Breast epithelium (tissue), 3 donors: Measurements from ENCODE around the gene CCDC14.
A peak's percentile ranks its signal among the peaks of the same experiment; 100 is the strongest.
"Not testable (repeated sequence)": the region's sequence is repeated elsewhere in the genome, so short reads cannot be mapped to it uniquely, and the experiment has no call there.

Experiments
- POLR2A ChIP-seq: fragments of 450-650 bp; IDR thresholded peaks from one replicate; pipeline ENCODE4 v1.6.1; 2016; ENCODE audit warnings: antibody characterized with exemption, mild to moderate bottlenecking, moderate library complexity
- POLR2AphosphoS5 ChIP-seq, 3 donors: sonication (generic); formaldehyde crosslinking; IDR thresholded peaks; one replicate each; pipeline ENCODE4 v1.6.1; 2017; ENCODE audit warnings: antibody characterized with exemption in 3 of 3
- TF ChIP-seq, protein P1 (sequence below), 3 donors: fragments of 450-650 bp; IDR thresholded peaks; one replicate each; pipeline ENCODE4 v1.5.1; 2016 to 2017; ENCODE audit warnings: antibody characterized with exemption in 3 of 3, mild to moderate bottlenecking in 3 of 3, moderate library complexity in 3 of 3

DNA sequence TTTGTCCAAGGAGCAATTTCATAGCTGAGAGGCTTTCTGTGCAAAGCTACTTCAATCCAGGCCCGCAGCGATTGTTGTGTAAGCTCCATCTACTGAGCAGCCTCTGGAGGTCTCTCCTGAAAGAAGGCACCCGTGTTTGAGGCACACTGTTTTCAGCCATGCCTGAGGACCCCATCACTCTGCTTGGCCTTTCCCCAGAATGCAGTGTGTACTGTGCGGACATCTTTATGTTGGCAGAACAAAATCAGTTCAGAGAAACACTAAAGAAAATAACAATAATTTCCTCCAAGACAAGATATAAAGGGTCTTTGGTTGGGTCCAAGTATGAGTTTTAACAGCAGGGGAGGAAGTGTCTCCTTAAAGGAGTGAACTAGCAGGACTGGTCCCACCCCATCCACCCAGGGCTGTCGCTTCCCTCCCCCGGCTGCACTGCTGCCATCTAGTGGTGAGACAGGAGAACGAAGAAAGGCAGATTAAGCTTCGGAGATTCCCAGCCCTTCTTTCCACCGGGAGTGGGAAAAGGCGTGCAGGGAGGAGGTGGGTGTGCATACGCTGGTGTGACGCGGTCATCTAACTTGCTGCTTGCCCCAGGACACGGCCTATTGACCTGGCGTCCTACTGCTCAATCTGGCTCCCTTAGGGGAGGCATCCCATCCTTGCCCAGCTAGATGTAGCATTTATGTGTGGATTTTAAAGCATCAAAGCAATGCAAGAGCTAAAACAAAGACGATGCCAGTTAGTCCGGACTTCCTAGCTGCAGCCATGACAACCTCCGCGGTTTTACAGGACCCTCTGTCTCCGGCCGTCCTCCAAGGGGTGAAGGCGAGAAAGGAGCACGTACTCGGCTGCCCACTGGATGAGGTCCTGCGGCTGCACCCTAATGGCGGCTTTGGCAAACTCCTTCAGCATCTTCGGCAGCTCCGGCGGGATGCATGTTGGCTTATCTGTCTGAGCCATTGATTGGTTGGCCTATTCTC, 18.8 kb upstream of the CCDC14 start:
- TF ChIP-seq, protein P1, sequence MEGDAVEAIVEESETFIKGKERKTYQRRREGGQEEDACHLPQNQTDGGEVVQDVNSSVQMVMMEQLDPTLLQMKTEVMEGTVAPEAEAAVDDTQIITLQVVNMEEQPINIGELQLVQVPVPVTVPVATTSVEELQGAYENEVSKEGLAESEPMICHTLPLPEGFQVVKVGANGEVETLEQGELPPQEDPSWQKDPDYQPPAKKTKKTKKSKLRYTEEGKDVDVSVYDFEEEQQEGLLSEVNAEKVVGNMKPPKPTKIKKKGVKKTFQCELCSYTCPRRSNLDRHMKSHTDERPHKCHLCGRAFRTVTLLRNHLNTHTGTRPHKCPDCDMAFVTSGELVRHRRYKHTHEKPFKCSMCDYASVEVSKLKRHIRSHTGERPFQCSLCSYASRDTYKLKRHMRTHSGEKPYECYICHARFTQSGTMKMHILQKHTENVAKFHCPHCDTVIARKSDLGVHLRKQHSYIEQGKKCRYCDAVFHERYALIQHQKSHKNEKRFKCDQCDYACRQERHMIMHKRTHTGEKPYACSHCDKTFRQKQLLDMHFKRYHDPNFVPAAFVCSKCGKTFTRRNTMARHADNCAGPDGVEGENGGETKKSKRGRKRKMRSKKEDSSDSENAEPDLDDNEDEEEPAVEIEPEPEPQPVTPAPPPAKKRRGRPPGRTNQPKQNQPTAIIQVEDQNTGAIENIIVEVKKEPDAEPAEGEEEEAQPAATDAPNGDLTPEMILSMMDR (IDR thresholded peaks at IDR 0.05) = peak in 2 of 3 donors; percentile 57 to 64
- not testable (repeated sequence) for TF ChIP-seq POLR2A; POLR2AphosphoS5 (IDR thresholded peaks at IDR 0.05)
